GM21381 (cell line): ENCODE results near the gene ANKRD33.

ENCODE experiments used
- ATAC-seq: cut with Tn5 transposase; IDR thresholded peaks from one replicate; pipeline ENCODE4 v1.9.1; 2021; ENCODE audit warnings: mild to moderate bottlenecking, moderate library complexity; ENCODE audit not compliant: unreplicated experiment

ANKRD33 gene

GRCh38 chr12:51855586-51856428 is 32.1 kb upstream of the ANKRD33 start:
- no peak for ATAC-seq

GRCh38 chr12:51860986-51861385 is 26.9 kb upstream of the ANKRD33 start:
- ATAC-seq: no peak

- ATAC-seq: no peak
These were observed 25.0 kb upstream of the ANKRD33 start for GRCh38 chr12:51862947-51863346.

GRCh38 chr12:51863363-51863932 is 24.5 kb upstream of the ANKRD33 start:
- ATAC-seq: no peak

GRCh38 chr12:51863933-51864832 is 23.7 kb upstream of the ANKRD33 start:
- ATAC-seq: no peak

GRCh38 chr12:51864833-51865670 is 22.9 kb upstream of the ANKRD33 start:
- no peak for ATAC-seq

- no peak for ATAC-seq
These were observed 22.1 kb upstream of the ANKRD33 start for GRCh38 chr12:51865757-51866270.

GRCh38 chr12:51866324-51866723 is 21.6 kb upstream of the ANKRD33 start:
- no peak for ATAC-seq

- no peak for ATAC-seq
These were observed 21.1 kb upstream of the ANKRD33 start for GRCh38 chr12:51866762-51867161.

GRCh38 chr12:51867371-51867770 is 20.5 kb upstream of the ANKRD33 start:
- ATAC-seq: no peak

- no peak for ATAC-seq
These were observed 20.0 kb upstream of the ANKRD33 start for GRCh38 chr12:51867796-51868428.

- no peak for ATAC-seq
These were observed 18.9 kb upstream of the ANKRD33 start for GRCh38 chr12:51868821-51869495.

GRCh38 chr12:51869496-51869865 is 18.4 kb upstream of the ANKRD33 start:
- no peak for ATAC-seq

GRCh38 chr12:51869931-51870330 is 18.0 kb upstream of the ANKRD33 start:
- ATAC-seq: no peak

- ATAC-seq: no peak
These were observed 17.4 kb upstream of the ANKRD33 start for GRCh38 chr12:51870504-51870903.

- ATAC-seq: no peak
These were observed 16.8 kb upstream of the ANKRD33 start for GRCh38 chr12:51871126-51871525.

GRCh38 chr12:51871918-51872688 is 15.8 kb upstream of the ANKRD33 start:
- no peak for ATAC-seq

- ATAC-seq: no peak
These were observed 15.3 kb upstream of the ANKRD33 start for GRCh38 chr12:51872689-51872981.
